HEK293T (cell line): Measurements from ENCODE around the gene SIGLEC11.

Source experiments
- ARNT ChIP-seq: fragments of 450-650 bp; IDR thresholded peaks from 2 replicates; pipeline ENCODE4 v1.6.1; 2017; ENCODE audit warnings: mild to moderate bottlenecking
- ELF4 ChIP-seq: fragments of 450-650 bp; IDR thresholded peaks from 2 replicates; pipeline ENCODE4 v1.6.1; 2017; ENCODE audit warnings: antibody characterized with exemption
- FOXA1 ChIP-seq: fragments of 450-650 bp; IDR thresholded peaks from 2 replicates; pipeline ENCODE4 v1.6.1; 2016; ENCODE audit warnings: mild to moderate bottlenecking
- FOXK2 ChIP-seq: fragments of 450-650 bp; IDR thresholded peaks from 2 replicates; pipeline ENCODE4 v1.6.1; 2016; ENCODE audit warnings: mild to moderate bottlenecking
- HDGF ChIP-seq: fragments of 450-650 bp; IDR thresholded peaks from 2 replicates; pipeline ENCODE4 v1.6.1; 2017; ENCODE audit warnings: antibody characterized with exemption, borderline replicate concordance
- L3MBTL2 ChIP-seq: fragments of 450-650 bp; conservative IDR thresholded peaks from 2 replicates; pipeline ENCODE4 v1.6.1; 2016; ENCODE audit warnings: mild to moderate bottlenecking
- LEF1 ChIP-seq: fragments of 450-650 bp; IDR thresholded peaks from 2 replicates; pipeline ENCODE4 v1.6.1; 2017; ENCODE audit warnings: mild to moderate bottlenecking, borderline replicate concordance
- NFRKB ChIP-seq: fragments of 450-650 bp; IDR thresholded peaks from 2 replicates; pipeline ENCODE4 v1.6.1; 2016; ENCODE audit warnings: mild to moderate bottlenecking, moderate library complexity
- SP1 ChIP-seq: fragments of 450-650 bp; IDR thresholded peaks from 2 replicates; pipeline ENCODE4 v1.6.1; 2017
- SUZ12 ChIP-seq: fragments of 450-650 bp; IDR thresholded peaks from 2 replicates; pipeline ENCODE4 v1.6.1; 2016; ENCODE audit warnings: mild to moderate bottlenecking
- TARDBP ChIP-seq: fragments of 450-650 bp; IDR thresholded peaks from 2 replicates; pipeline ENCODE4 v1.6.1; 2016
- TF ChIP-seq, protein P1 (sequence below): fragments of 450-650 bp; IDR thresholded peaks from 2 replicates; pipeline ENCODE4 v1.6.1; 2016

DNA sequence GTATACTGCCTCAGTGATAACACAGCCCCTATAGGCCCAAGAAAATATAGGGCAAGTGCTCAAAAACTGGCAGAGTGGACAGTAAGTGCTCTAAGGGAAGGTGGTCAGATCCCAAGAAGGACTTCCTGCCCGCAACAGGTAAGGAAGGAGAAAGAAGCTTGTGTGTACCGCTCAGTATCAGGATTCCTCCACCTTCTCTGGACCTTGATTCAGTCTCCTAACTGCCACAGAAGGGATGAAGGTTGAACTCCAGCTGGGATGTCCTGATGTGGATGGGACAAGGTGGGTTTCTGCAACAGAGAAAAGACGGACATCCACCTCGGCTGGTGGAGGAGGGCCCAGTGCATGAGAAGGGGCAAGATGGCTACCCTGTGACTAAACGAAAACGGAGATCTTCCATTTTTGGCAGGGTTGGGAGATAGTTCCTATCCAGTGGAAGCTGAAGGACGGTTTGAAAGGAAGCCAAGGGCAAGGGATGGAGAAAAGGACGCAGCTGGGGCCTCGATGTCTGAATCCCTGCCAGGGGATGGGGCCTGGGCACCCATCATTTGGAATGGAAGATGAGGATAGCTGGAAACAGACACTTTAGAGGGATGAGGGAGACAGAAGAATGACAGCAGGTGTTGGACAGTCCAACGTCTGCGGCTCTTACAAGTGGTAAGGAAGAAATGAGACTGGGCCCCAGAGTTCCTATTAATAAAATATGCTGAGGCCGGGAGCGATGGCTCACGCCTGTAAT, 33.3 kb downstream of the SIGLEC11 start:
- no peak for TF ChIP-seq SP1
- no peak for TF ChIP-seq SUZ12
- TF ChIP-seq, protein P1, sequence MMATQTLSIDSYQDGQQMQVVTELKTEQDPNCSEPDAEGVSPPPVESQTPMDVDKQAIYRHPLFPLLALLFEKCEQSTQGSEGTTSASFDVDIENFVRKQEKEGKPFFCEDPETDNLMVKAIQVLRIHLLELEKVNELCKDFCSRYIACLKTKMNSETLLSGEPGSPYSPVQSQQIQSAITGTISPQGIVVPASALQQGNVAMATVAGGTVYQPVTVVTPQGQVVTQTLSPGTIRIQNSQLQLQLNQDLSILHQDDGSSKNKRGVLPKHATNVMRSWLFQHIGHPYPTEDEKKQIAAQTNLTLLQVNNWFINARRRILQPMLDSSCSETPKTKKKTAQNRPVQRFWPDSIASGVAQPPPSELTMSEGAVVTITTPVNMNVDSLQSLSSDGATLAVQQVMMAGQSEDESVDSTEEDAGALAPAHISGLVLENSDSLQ = no peak
- no peak for TF ChIP-seq ELF4
- no peak for TF ChIP-seq FOXA1
- no peak for TF ChIP-seq L3MBTL2
- no peak for TF ChIP-seq ARNT
- no peak for TF ChIP-seq NFRKB
- no peak for TF ChIP-seq LEF1
- TF ChIP-seq FOXK2 = no peak
- TF ChIP-seq TARDBP = no peak
- no peak for TF ChIP-seq HDGF
